Right ventricle myocardium superior (tissue), 1 donor: ENCODE data around the gene CFAP52. TPM values are rescaled to one million over a fixed set of nuclear protein-coding genes. Genes with fewer than 3 reads are reported as not detected.

Experiments
- ATAC-seq: fragments of 200-7000 bp; cut with Tn5 transposase; one replicate; pipeline ENCODE4 v1.9.1; 2020; ENCODE audit warnings: mild to moderate bottlenecking; ENCODE audit not compliant: poor library complexity
- DNase-seq: peaks from one replicate; pipeline ENCODE4 v3.0.0-alpha.2; 2020
- intact Hi-C: fragments of 100-400 bp; cut with DNase I; formaldehyde crosslinking; loops from one replicate; pipeline ENCODE4 v1.11.2; 2022
- total RNA-seq: library from RNA; stranded (reverse); fragmentation: NEBNext Ultra II Directional; extraction: Animal tissue kit (Norgen Biotek cat#: 25700); gene quantifications from one replicate; pipeline ENCODE4 v1.2.1, GENCODE V29; 2021
- donor health status: DM: no; HTN: yes; CAD: no; lungs with severe emphysema.

The CFAP52 gene
- total RNA-seq, 1 donor from 2014 or later, result 0.38 TPM

- no peak for ATAC-seq
- intact Hi-C loops, result no loop called here
- DNase-seq, result no peak
These were observed 99.6 kb downstream of the CFAP52 start for GRCh38 chr17:9676084-9676483.

- intact Hi-C loops, result no loop called here
- ATAC-seq, result no peak
- no peak for DNase-seq
These were observed 100.4 kb downstream of the CFAP52 start for GRCh38 chr17:9676820-9677310.

GRCh38 chr17:9677411-9677810 lies 101.0 kb downstream of the CFAP52 start:
- no peak for ATAC-seq
- DNase-seq, result no peak
- intact Hi-C loops, result no loop called here

GRCh38 chr17:9677896-9678295 lies 101.5 kb downstream of the CFAP52 start:
- DNase-seq (no peak), ATAC-seq (no peak)
- intact Hi-C loops, result no loop called here

GRCh38 chr17:9684955-9685621 lies 108.6 kb downstream of the CFAP52 start:
- ATAC-seq (no peak), DNase-seq (no peak)
- intact Hi-C loops, result no loop called here

Other genes starting within 250 kb of the CFAP52 start
- gene STX8, start 822 bp upstream of the CFAP52 start, total RNA-seq, result 62.8 TPM
- not detected for gene USP43, start 68.9 kb downstream of the CFAP52 start, total RNA-seq
- 71.6 TPM for gene DHRS7C, start 214.9 kb downstream of the CFAP52 start, total RNA-seq
- not detected for gene GSG1L2, start 245.4 kb downstream of the CFAP52 start, total RNA-seq
- gene GLP2R, start 249.3 kb downstream of the CFAP52 start, total RNA-seq, result 0.11 TPM